Endothelial cell of umbilical vein (primary cell): Measurements from ENCODE around the gene HSPB1.

ENCODE experiments used
- CTCF ChIP-seq, 2 donors: IDR thresholded peaks; 1 replicate in 1 of 2; 2 replicates in 1 of 2; pipeline ENCODE4 v1.5.1; 2011; ENCODE audit warnings: low read length in 2 of 2, mild to moderate bottlenecking in 2 of 2, moderate library complexity in 2 of 2, control low read depth in 1 of 2, inconsistent platforms in 1 of 2, low read depth in 1 of 2; ENCODE audit not compliant: insufficient read depth in 1 of 2; ENCODE audit errors: extremely low read depth in 1 of 2
- EZH2 ChIP-seq: IDR thresholded peaks from 2 replicates; pipeline ENCODE4 v1.6.1; 2012; ENCODE audit warnings: borderline replicate concordance, low read depth, mild to moderate bottlenecking, moderate library complexity, low read length, inconsistent platforms; ENCODE audit not compliant: severe bottlenecking
- POLR2A ChIP-seq: IDR thresholded peaks from 2 replicates; pipeline ENCODE4 v1.6.1; 2012; ENCODE audit warnings: low read depth, mild to moderate bottlenecking, control low read depth, low read length
- POLR2AphosphoS5 ChIP-seq: IDR thresholded peaks from 2 replicates; pipeline ENCODE4 v1.6.1; 2012; ENCODE audit warnings: low read depth, mild to moderate bottlenecking, control low read depth, low read length, moderate library complexity; ENCODE audit not compliant: insufficient read depth

- no peak for TF ChIP-seq CTCF (IDR thresholded peaks at IDR 0.05; ENCODE audit: extremely low read depth in 1 of 2, insufficient read depth in 1 of 2, low read depth in 1 of 2, low read length in 2 of 2)
- TF ChIP-seq POLR2AphosphoS5, result no peak
- no peak for TF ChIP-seq EZH2
- TF ChIP-seq POLR2A, result no peak
Observed at GRCh38 chr7:76285604-76286374, 16.7 kb upstream of the HSPB1 start.
